Measurements from ENCODE around the gene SPOCD1. TPM values are rescaled to one million over a fixed set of nuclear protein-coding genes. Genes with fewer than 3 reads are reported as not detected.

The SPOCD1 gene
- total and polyA plus RNA-seq, 11 donors, result 0.19 to 2.9 (median 0.41) TPM; not detected in 5

- ATAC-seq, result no peak
- 82 to 85% (median 83%) methylated on average over 3 of the region's 3 CpGs for WGBS, 4 donors
- TF ChIP-seq POLR2A (IDR thresholded peaks at IDR 0.05) (no peak), CTCF (IDR thresholded peaks at IDR 0.05) (no peak)
Observed at GRCh38 chr1:31835415-31835814, 19.6 kb upstream of the SPOCD1 start.

GRCh38 chr1:31834501-31834900 lies 18.7 kb upstream of the SPOCD1 start:
- Histone ChIP-seq H3K36me3 (no peaks in the 10 kb centered on the region), H3K4me1 (no peaks in the 10 kb centered on the region), H3K27me3 (peaks cover 0 to 4% (median 0%) of the 10 kb centered on the region in 9 donors), H3K4me3 (no peak overlapping the region), H3K9me3 (no peaks in the 10 kb centered on the region), H3K27ac (no peak overlapping the region)
- intact Hi-C loops (cut with DNase I), result no loop called here
- WGBS, 4 donors, result 68 to 82% (median 79%) methylated on average over 6 of the region's 6 CpGs
- no peak for ATAC-seq
- TF ChIP-seq POLR2A (IDR thresholded peaks at IDR 0.05) (no peak), CTCF (IDR thresholded peaks at IDR 0.05) (no peak)
- DNase-seq, result no peak

More at GRCh38 chr1:31835415-31835814, 19.6 kb upstream of the SPOCD1 start:
- H3K9me3 ChIP-seq, result no peaks in the 10 kb centered on the region
- H3K27ac ChIP-seq, result no peak overlapping the region
- intact Hi-C loops (cut with DNase I), result no loop called here
- DNase-seq, result no peak
- no peaks in the 10 kb centered on the region for H3K4me1 ChIP-seq
- H3K27me3 ChIP-seq, result peaks cover 0 to 4% (median 0%) of the 10 kb centered on the region in 9 donors
- H3K4me3 ChIP-seq, result no peak overlapping the region
- no peaks in the 10 kb centered on the region for H3K36me3 ChIP-seq

- no peak for TF ChIP-seq POLR2A (IDR thresholded peaks at IDR 0.05)
- TF ChIP-seq CTCF (IDR thresholded peaks at IDR 0.05), result no peak
- Histone ChIP-seq H3K9me3 (no peaks in the 10 kb centered on the region), H3K27me3 (peaks cover 0 to 3% (median 0%) of the 10 kb centered on the region in 9 donors), H3K27ac (no peak overlapping the region), H3K4me1 (peaks cover 0 to 20% (median 0%) of the 10 kb centered on the region in 12 donors), H3K4me3 (no peak overlapping the region), H3K36me3 (no peaks in the 10 kb centered on the region)
- WGBS, 4 donors, result 66 to 78% (median 75%) methylated on average over 9 of the region's 9 CpGs
- intact Hi-C loops (cut with DNase I), result no loop called here
- DNase-seq (no peak), ATAC-seq (no peak)
Observed at GRCh38 chr1:31831397-31832378, 15.9 kb upstream of the SPOCD1 start.

GRCh38 chr1:31830511-31830910 lies 14.7 kb upstream of the SPOCD1 start:
- intact Hi-C loops (cut with DNase I), result no loop called here
- DNase-seq (no peak), ATAC-seq (no peak)
- no peak for TF ChIP-seq POLR2A (IDR thresholded peaks at IDR 0.05)
- no peak for TF ChIP-seq CTCF (IDR thresholded peaks at IDR 0.05)
- Histone ChIP-seq H3K27ac (no peak overlapping the region), H3K27me3 (no peaks in the 10 kb centered on the region), H3K36me3 (no peaks in the 10 kb centered on the region), H3K4me1 (peaks cover 0 to 22% (median 0%) of the 10 kb centered on the region in 12 donors), H3K4me3 (no peak overlapping the region), H3K9me3 (no peaks in the 10 kb centered on the region)
- 82 to 100% (median 87%) methylated on average over 1 to 8 of the region's 8 CpGs for WGBS, 4 donors

Measured in heart left ventricle (tissue), 16 donors.